Loucy (cell line): ENCODE data around the gene PPP2R1B.

Source experiments
- EZH2phosphoT487 ChIP-seq: fragments of 200-600 bp; IDR thresholded peaks from 2 replicates; pipeline ENCODE4 v1.6.1; 2018; ENCODE audit warnings: antibody characterized with exemption, mild to moderate bottlenecking, moderate library complexity, borderline replicate concordance
- TF ChIP-seq, protein P1 (sequence below): fragments of 200-600 bp; sonication (generic); conservative IDR thresholded peaks from 2 replicates; pipeline ENCODE4 v1.5.1; 2014; ENCODE audit warnings: mild to moderate bottlenecking, antibody characterized with exemption, low read length

- TF ChIP-seq, protein P1, sequence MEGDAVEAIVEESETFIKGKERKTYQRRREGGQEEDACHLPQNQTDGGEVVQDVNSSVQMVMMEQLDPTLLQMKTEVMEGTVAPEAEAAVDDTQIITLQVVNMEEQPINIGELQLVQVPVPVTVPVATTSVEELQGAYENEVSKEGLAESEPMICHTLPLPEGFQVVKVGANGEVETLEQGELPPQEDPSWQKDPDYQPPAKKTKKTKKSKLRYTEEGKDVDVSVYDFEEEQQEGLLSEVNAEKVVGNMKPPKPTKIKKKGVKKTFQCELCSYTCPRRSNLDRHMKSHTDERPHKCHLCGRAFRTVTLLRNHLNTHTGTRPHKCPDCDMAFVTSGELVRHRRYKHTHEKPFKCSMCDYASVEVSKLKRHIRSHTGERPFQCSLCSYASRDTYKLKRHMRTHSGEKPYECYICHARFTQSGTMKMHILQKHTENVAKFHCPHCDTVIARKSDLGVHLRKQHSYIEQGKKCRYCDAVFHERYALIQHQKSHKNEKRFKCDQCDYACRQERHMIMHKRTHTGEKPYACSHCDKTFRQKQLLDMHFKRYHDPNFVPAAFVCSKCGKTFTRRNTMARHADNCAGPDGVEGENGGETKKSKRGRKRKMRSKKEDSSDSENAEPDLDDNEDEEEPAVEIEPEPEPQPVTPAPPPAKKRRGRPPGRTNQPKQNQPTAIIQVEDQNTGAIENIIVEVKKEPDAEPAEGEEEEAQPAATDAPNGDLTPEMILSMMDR: no peak
- no peak for TF ChIP-seq EZH2phosphoT487
These were observed 43.7 kb downstream of the PPP2R1B start for GRCh38 chr11:111722501-111722900.
